Type B pancreatic cell (in vitro differentiated cells): Measurements from ENCODE around the gene CDKN2A. TPM values are rescaled to one million over a fixed set of nuclear protein-coding genes. Genes with fewer than 3 reads are reported as not detected.

Experiments
- DNase-seq: peaks from one replicate; pipeline ENCODE4 v3.0.0; 2021; ENCODE audit warnings: mixed read lengths; ENCODE audit not compliant: unreplicated experiment; ENCODE audit errors: extremely low spot score
- H3K27ac Mint-ChIP-seq: 2 replicates; pipeline ENCODE4 v1.8.0; 2021; ENCODE audit warnings: mild to moderate bottlenecking, mixed read lengths
- H3K27me3 Mint-ChIP-seq: 2 replicates; pipeline ENCODE4 v1.8.0; 2021; ENCODE audit warnings: mixed read lengths
- H3K36me3 Mint-ChIP-seq: 2 replicates; pipeline ENCODE4 v1.8.0; 2021; ENCODE audit warnings: mixed read lengths
- H3K4me1 Mint-ChIP-seq: one replicate; pipeline ENCODE4 v1.8.0; 2021; ENCODE audit warnings: mixed read lengths; ENCODE audit not compliant: unreplicated experiment
- H3K4me3 Mint-ChIP-seq: 2 replicates; pipeline ENCODE4 v1.8.0; 2021; ENCODE audit warnings: mild to moderate bottlenecking, mixed read lengths
- H3K9me3 Mint-ChIP-seq: 2 replicates; pipeline ENCODE4 v1.8.0; 2021; ENCODE audit warnings: mixed read lengths
- CTCF ChIP-seq: fragments of 200-600 bp; sonication (generic); conservative IDR thresholded peaks from 2 replicates; pipeline ENCODE4 v1.5.0; 2021; ENCODE audit warnings: antibody characterized with exemption, mild to moderate bottlenecking
- total RNA-seq: library from RNA; stranded (reverse); gene quantifications from 2 replicates; pipeline ENCODE4 v1.2.1, GENCODE V29; 2021; ENCODE audit warnings: low replicate concordance

CDKN2A gene
- total RNA-seq, 1 donor from 2014 or later: 1.8 TPM

DNA sequence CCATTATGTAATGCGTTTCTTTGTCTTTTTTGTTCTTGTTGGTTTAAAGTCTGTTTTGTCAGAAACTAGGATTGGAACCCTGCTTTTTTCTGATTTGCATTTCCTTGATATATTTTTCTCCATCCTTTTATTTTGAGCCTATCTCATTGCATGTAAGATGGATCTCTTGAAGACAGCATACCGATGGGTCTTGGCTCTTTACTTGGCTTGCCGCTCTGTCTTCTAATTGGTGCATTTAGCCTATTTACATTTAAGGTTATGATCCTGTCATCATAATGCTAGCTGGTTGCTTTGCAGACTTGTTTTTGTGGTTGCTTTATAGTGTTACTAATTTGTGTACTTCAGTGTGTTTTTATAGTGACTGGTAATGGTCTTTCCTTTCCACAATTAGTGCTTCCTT, 28.2 kb upstream of the CDKN2A start:
- Mint-ChIP-seq H3K27ac (no peak overlapping the region), H3K9me3 (no peaks in the 10 kb centered on the region), H3K36me3 (no peaks in the 10 kb centered on the region), H3K4me3 (no peak overlapping the region), H3K27me3 (peaks cover 37% of the 10 kb centered on the region), H3K4me1 (no peaks in the 10 kb centered on the region)
- TF ChIP-seq CTCF: no peak
- DNase-seq: no peak

GRCh38 chr9:22010866-22011625, 16.9 kb upstream of the CDKN2A start:
- Mint-ChIP-seq H3K4me3 (peak overlapping the region; percentile 12), H3K27me3 (peaks cover 56% of the 10 kb centered on the region), H3K36me3 (no peaks in the 10 kb centered on the region), H3K4me1 (no peaks in the 10 kb centered on the region), H3K27ac (peak overlapping the region; percentile 7), H3K9me3 (no peaks in the 10 kb centered on the region)
- TF ChIP-seq CTCF: no peak
- peak; percentile 68 for DNase-seq

DNA sequence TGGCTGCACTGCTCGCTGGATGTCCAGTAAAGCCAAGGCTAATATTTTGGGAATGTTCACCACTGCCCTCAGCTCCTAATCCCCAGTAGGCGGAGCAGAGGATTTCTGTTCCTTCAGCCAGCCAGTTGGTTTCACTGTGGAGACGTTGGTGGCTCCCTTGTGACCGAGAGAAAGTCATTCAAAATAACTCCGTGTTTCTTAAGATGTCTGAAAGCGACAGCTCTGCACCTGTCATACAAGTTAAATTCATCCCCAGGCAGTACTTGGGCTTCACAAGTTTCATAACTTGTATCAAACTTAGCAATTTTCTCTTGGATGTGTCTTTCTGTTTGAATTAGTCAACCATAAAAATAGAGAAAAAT, 15.3 kb upstream of the CDKN2A start:
- H3K27me3 Mint-ChIP-seq: peaks cover 71% of the 10 kb centered on the region
- H3K36me3 Mint-ChIP-seq: no peaks in the 10 kb centered on the region
- peaks cover 4% of the 10 kb centered on the region for H3K4me1 Mint-ChIP-seq
- no peaks in the 10 kb centered on the region for H3K9me3 Mint-ChIP-seq
- no peak for DNase-seq
- TF ChIP-seq CTCF: no peak
- H3K4me3 Mint-ChIP-seq: peak overlapping the region; percentile 97
- H3K27ac Mint-ChIP-seq: peak overlapping the region; percentile 99

DNA sequence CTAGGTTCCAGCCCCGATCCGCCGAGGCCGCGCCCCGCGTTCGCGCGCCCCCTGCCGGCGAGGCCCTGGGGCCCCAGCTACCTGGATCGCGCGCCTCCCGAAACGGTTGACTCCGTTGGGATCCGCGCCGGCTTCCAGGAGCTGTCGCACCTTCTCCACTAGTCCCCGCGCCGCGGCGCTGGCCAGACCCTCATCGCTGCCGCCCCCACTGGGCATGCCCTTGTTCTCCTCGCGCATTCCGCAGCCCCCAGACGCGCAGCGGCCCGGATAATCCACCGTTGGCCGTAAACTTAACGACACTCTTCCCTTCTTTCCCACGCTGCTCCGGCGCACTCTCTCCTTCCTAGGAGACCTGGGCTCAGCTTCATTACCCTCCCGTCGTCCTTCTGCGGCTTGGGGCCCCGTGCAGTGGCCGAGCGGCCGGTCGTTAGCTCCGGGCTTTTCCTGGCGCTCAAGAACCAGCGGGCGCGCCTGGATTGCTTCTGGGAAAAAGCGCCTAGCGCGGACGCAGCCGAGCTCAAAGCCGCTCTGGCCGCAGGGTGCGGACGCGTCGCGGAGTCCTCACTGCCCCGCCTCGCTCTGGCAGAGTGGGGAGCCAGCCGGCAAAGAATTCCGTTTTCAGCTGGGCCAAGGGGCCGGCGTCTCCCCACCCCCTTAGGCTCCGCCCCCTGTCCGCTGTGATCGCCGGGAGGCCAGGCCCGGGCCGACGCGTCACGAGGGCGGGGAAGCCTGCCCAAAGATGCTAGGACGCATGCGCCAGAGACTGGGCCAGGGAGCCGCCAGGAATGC, 14.7 kb upstream of the CDKN2A start, which contains the start of gene CDKN2B:
Gene CDKN2B (minus strand): TSS at position 589 of the 789 bp plus-strand sequence. CDS start 352 bp downstream, at position 237.
- no peaks in the 10 kb centered on the region for H3K9me3 Mint-ChIP-seq
- H3K36me3 Mint-ChIP-seq: no peaks in the 10 kb centered on the region
- H3K4me3 Mint-ChIP-seq: peak within 1 kb of the TSS; percentile 97
- TF ChIP-seq CTCF: peak; percentile 92
- DNase-seq: peak; percentile 92
- peak within 1 kb of the TSS; percentile 99 for H3K27ac Mint-ChIP-seq
- H3K27me3 Mint-ChIP-seq: peaks cover 77% of the 10 kb centered on the region
- H3K4me1 Mint-ChIP-seq: peaks cover 4% of the 10 kb centered on the region

- peak overlapping the region; percentile 97 for H3K4me3 Mint-ChIP-seq
- no peak for DNase-seq
These were observed 14.2 kb upstream of the CDKN2A start for GRCh38 chr9:22008384-22008716.

More at GRCh38 chr9:22008384-22008716, 14.2 kb upstream of the CDKN2A start:
- Mint-ChIP-seq H3K36me3 (no peaks in the 10 kb centered on the region), H3K27ac (peak overlapping the region; percentile 99), H3K4me1 (peaks cover 4% of the 10 kb centered on the region), H3K9me3 (no peaks in the 10 kb centered on the region), H3K27me3 (peaks cover 78% of the 10 kb centered on the region)
- no peak for TF ChIP-seq CTCF
